ENCODE data around the gene APPL1.

DNA sequence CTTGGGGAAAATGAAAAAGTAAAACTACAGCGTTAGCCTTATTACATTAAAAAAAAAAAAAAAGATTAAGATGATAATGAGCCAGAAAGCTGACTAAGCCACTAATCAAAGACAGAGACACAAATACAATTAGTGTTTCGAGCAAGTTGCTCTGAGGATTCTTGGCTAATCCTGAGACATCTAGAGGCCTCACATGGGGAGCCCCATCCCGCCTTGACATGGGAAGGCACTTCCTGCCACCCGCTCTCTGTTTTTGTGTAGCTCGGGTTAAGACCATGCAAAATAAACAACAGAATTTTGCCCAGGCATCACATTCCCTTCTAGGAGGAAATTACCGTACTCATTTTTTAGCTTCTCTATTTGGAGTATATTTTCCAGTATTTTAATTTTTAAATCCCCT is 43.0 kb upstream of the APPL1 start:
- TF ChIP-seq NFRKB (IDR thresholded peaks at IDR 0.05) (no peak), SP1 (IDR thresholded peaks at IDR 0.05) (no peak), ELF4 (IDR thresholded peaks at IDR 0.05) (no peak), FOXM1 (IDR thresholded peaks at IDR 0.05; ENCODE audit: borderline replicate concordance) (no peak), BHLHE40 (IDR thresholded peaks at IDR 0.05; ENCODE audit: borderline replicate concordance) (no peak), FOXA1 (IDR thresholded peaks at IDR 0.05) (no peak), ARNT (IDR thresholded peaks at IDR 0.05) (no peak), HDGF (IDR thresholded peaks at IDR 0.05; ENCODE audit: borderline replicate concordance) (no peak)

All from HEK293T (cell line).